ENCODE measurements around the gene OXER1.

The OXER1 gene

GRCh38 chr2:42804338-42804737, 40.4 kb upstream of the OXER1 start:
- H3K27me3 ChIP-seq (ENCODE audit: control insufficient read depth, insufficient read depth, low read length), result no peaks in the 10 kb centered on the region
- H3K4me1 ChIP-seq, result peaks cover 8% of the 10 kb centered on the region
- H2AFZ ChIP-seq, result no peak overlapping the region
- no peak overlapping the region for H3K4me3 ChIP-seq (ENCODE audit: low read depth, low read length)
- TF ChIP-seq, protein P1, sequence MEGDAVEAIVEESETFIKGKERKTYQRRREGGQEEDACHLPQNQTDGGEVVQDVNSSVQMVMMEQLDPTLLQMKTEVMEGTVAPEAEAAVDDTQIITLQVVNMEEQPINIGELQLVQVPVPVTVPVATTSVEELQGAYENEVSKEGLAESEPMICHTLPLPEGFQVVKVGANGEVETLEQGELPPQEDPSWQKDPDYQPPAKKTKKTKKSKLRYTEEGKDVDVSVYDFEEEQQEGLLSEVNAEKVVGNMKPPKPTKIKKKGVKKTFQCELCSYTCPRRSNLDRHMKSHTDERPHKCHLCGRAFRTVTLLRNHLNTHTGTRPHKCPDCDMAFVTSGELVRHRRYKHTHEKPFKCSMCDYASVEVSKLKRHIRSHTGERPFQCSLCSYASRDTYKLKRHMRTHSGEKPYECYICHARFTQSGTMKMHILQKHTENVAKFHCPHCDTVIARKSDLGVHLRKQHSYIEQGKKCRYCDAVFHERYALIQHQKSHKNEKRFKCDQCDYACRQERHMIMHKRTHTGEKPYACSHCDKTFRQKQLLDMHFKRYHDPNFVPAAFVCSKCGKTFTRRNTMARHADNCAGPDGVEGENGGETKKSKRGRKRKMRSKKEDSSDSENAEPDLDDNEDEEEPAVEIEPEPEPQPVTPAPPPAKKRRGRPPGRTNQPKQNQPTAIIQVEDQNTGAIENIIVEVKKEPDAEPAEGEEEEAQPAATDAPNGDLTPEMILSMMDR (IDR thresholded peaks at IDR 0.05), result no peak
- no peaks in the 10 kb centered on the region for H3K9me3 ChIP-seq (ENCODE audit: control insufficient read depth, low read length)
- no peak overlapping the region for H3K9ac ChIP-seq
- no peak overlapping the region for H3K27ac ChIP-seq
- H3K4me2 ChIP-seq (ENCODE audit: low read length), result no peak overlapping the region
- H3K36me3 ChIP-seq (ENCODE audit: control insufficient read depth, insufficient read depth, low read length), result no peaks in the 10 kb centered on the region
- H3K79me2 ChIP-seq, result no peaks in the 10 kb centered on the region

GRCh38 chr2:42802150-42802549, 38.2 kb upstream of the OXER1 start:
- Histone ChIP-seq H3K36me3 (ENCODE audit: control insufficient read depth, insufficient read depth, low read length) (no peaks in the 10 kb centered on the region), H2AFZ (no peak overlapping the region), H3K4me2 (ENCODE audit: low read length) (no peak overlapping the region), H3K9me3 (ENCODE audit: control insufficient read depth, low read length) (no peaks in the 10 kb centered on the region), H3K4me3 (ENCODE audit: low read depth, low read length) (no peak overlapping the region), H3K27me3 (ENCODE audit: control insufficient read depth, insufficient read depth, low read length) (no peaks in the 10 kb centered on the region), H3K27ac (no peak overlapping the region), H3K9ac (no peak overlapping the region), H3K79me2 (no peaks in the 10 kb centered on the region), H3K4me1 (peaks cover 3% of the 10 kb centered on the region)
- TF ChIP-seq, protein P1 (IDR thresholded peaks at IDR 0.05), result no peak

DNA sequence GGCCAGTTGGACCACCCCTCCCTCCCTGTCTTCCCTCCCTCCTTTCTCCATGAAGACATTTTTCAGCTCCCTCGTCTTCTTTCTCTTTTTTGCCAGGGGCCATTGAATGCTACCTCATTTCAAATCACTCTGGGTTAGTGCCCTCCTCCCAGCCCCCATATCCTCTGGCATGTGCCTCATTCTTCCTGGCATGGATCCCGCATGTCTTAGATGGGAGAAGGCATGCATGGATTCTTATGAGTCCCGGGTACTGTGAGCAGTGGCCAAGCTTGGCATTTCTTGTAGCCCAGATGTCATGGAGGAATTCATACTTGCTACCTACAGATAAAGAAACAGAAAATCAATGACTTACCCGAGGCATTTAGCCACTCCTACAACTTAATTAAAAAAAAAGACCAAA, 37.4 kb upstream of the OXER1 start:
- Histone ChIP-seq H3K4me1 (peaks cover 3% of the 10 kb centered on the region), H3K36me3 (ENCODE audit: control insufficient read depth, insufficient read depth, low read length) (no peaks in the 10 kb centered on the region), H3K79me2 (no peaks in the 10 kb centered on the region), H3K27me3 (ENCODE audit: control insufficient read depth, insufficient read depth, low read length) (no peaks in the 10 kb centered on the region), H3K9me3 (ENCODE audit: control insufficient read depth, low read length) (no peaks in the 10 kb centered on the region), H2AFZ (peak overlapping the region; percentile 43), H3K27ac (no peak overlapping the region), H3K4me2 (ENCODE audit: low read length) (no peak overlapping the region), H3K9ac (no peak overlapping the region), H3K4me3 (ENCODE audit: low read depth, low read length) (no peak overlapping the region)
- TF ChIP-seq, protein P1 (IDR thresholded peaks at IDR 0.05), result no peak

- Histone ChIP-seq H3K4me3 (ENCODE audit: low read depth, low read length) (no peak overlapping the region), H3K27me3 (ENCODE audit: control insufficient read depth, insufficient read depth, low read length) (no peaks in the 10 kb centered on the region), H3K27ac (no peak overlapping the region), H2AFZ (peak overlapping the region; percentile 43), H3K9ac (no peak overlapping the region), H3K9me3 (ENCODE audit: control insufficient read depth, low read length) (no peaks in the 10 kb centered on the region), H3K4me1 (peaks cover 3% of the 10 kb centered on the region), H3K36me3 (ENCODE audit: control insufficient read depth, insufficient read depth, low read length) (no peaks in the 10 kb centered on the region), H3K79me2 (no peaks in the 10 kb centered on the region), H3K4me2 (ENCODE audit: low read length) (no peak overlapping the region)
- TF ChIP-seq, protein P1 (IDR thresholded peaks at IDR 0.05), result no peak
Observed at GRCh38 chr2:42800981-42801380, 37.0 kb upstream of the OXER1 start.

DNA sequence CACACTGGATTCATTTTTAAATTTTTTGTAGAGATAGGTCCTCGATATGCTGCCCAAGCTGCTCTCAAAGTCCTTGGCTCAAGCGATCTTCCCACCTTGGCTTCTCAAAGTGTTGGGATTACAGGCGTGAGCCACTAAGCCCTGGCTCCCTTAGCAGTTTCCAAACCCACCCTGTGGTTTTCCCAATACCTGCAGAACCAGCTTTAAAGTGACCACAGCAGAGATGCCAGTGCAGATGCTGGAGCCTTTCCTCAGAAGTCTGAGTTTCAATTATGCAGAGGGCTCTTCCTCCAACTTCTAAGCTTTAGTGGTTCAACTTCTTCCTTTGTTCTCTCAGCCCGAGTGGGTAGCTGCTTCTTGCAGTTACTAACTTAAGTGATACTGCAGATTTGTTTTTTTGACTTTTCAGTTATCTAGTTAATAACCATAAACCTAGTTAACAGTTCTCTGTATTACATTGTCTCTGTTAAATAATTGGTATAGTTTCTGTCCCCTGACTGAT, 36.6 kb upstream of the OXER1 start:
- H3K36me3 ChIP-seq (ENCODE audit: control insufficient read depth, insufficient read depth, low read length), result no peaks in the 10 kb centered on the region
- H3K9ac ChIP-seq, result no peak overlapping the region
- no peak overlapping the region for H3K4me2 ChIP-seq (ENCODE audit: low read length)
- no peak overlapping the region for H3K27ac ChIP-seq
- no peak overlapping the region for H2AFZ ChIP-seq
- no peaks in the 10 kb centered on the region for H3K27me3 ChIP-seq (ENCODE audit: control insufficient read depth, insufficient read depth, low read length)
- H3K79me2 ChIP-seq, result no peaks in the 10 kb centered on the region
- TF ChIP-seq, protein P1 (IDR thresholded peaks at IDR 0.05), result no peak
- H3K4me1 ChIP-seq, result peaks cover 3% of the 10 kb centered on the region
- H3K9me3 ChIP-seq (ENCODE audit: control insufficient read depth, low read length), result no peaks in the 10 kb centered on the region
- H3K4me3 ChIP-seq (ENCODE audit: low read depth, low read length), result no peak overlapping the region
